22Rv1 (cell line): ENCODE data around the gene PHTF2.

ENCODE experiments used
- CTCF ChIP-seq: fragments of 450-650 bp; IDR thresholded peaks from 2 replicates; pipeline ENCODE4 v1.5.1; 2017; ENCODE audit warnings: mild to moderate bottlenecking
- ZFX ChIP-seq: fragments of 450-650 bp; IDR thresholded peaks from 2 replicates; pipeline ENCODE4 v1.6.1; 2017; ENCODE audit warnings: antibody characterized with exemption, borderline replicate concordance

DNA sequence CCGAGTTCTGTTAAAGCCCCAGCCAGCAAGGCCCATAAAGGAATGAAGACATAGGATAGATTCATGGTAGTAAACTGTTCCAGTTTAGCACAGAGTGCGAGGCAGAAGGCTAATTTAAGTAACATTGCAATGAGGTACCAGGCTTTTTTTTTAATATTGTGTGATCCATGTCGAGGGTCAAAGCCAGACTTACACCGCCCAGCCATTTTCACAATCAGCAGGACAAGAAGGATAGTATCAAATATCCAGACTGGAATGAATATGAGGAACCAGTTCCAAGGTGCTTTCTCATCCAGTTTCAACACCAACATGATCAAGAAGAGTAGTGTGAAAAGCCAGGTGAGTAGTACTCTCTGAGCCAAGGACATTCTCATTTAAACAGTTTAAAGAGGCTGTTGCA is 4.6 kb upstream of the PHTF2 start:
- TF ChIP-seq CTCF (no peak), ZFX (no peak)
